HUES48 (cell line): Measurements from ENCODE around the gene PRKRIP1.
"Not testable (repeated sequence)": the region's sequence is repeated elsewhere in the genome, so short reads cannot be mapped to it uniquely, and the experiment has no call there.

Source experiments
- H3K27ac ChIP-seq: one replicate; pipeline ENCODE4 v1.7.0; 2013; ENCODE audit warnings: low read depth, low read length, inconsistent platforms
- H3K27me3 ChIP-seq: 2 replicates; pipeline ENCODE4 v1.6.1; 2013; ENCODE audit warnings: mild to moderate bottlenecking, low read length; ENCODE audit not compliant: control insufficient read depth, insufficient read depth
- H3K36me3 ChIP-seq: 2 replicates; pipeline ENCODE4 v1.6.1; 2013; ENCODE audit warnings: low read length; ENCODE audit not compliant: control insufficient read depth, insufficient read depth
- H3K4me1 ChIP-seq: 2 replicates; pipeline ENCODE4 v1.6.1; 2013; ENCODE audit warnings: mild to moderate bottlenecking, low read length; ENCODE audit not compliant: control insufficient read depth, insufficient read depth
- H3K4me3 ChIP-seq: 2 replicates; pipeline ENCODE4 v1.5.1; 2013; ENCODE audit warnings: mild to moderate bottlenecking, low read depth, low read length
- H3K9ac ChIP-seq: 2 replicates; pipeline ENCODE4 v1.6.1; 2013; ENCODE audit warnings: mild to moderate bottlenecking, low read depth, low read length, moderate library complexity
- H3K9me3 ChIP-seq: 2 replicates; pipeline ENCODE4 v1.6.1; 2013; ENCODE audit warnings: low read length; ENCODE audit not compliant: control insufficient read depth, insufficient read depth

The PRKRIP1 gene

GRCh38 chr7:102471791-102472125 is 75.6 kb downstream of the PRKRIP1 start:
- Histone ChIP-seq H3K9me3 (no peaks in the 10 kb centered on the region), H3K4me1 (no peaks in the 10 kb centered on the region), H3K9ac (no peak overlapping the region), H3K27me3 (no peaks in the 10 kb centered on the region), H3K4me3 (no peak overlapping the region), H3K36me3 (peaks cover 48% of the 10 kb centered on the region), H3K27ac (no peak overlapping the region)

DNA sequence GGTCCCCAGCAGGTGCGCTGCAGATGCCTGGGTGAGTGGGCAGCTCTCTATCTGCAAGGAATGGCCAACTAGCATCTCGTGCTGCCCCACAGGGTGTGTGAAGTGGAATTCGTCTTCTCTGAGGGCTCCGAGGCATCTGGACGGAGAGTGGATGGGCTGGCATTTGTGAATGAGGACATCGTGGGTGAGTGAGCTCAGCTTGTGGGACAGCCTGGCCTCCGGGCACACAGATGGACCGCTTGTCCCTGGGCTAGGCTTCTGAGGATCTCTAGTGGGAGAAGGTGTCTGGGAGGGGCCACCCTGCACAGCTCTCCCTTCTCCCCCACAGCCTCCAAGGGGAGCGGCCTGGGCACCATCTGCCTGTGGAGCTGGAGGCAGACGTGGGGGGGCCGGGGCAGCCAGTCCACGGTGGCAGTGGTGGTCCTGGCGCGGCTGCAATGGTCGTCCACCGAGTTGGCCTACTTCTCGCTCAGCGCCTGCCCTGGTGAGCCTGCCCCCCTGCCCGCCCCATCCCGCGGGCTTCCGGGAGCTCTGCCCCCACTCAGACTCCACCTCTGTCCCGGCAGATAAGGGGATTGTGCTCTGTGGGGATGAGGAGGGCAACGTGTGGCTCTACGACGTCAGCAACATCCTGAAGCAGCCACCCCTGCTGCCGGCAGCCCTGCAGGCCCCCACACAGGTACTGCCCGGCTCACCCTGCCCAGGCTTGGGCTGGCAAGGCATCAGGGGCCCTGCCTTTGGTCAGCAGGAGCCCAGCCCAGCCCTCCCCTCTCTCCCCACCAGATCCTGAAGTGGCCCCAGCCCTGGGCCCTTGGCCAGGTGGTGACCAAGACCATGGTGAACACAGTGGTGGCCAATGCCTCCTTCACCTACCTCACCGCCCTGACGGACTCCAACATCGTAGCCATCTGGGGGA is 76.2 kb downstream of the PRKRIP1 start:
- Histone ChIP-seq H3K36me3 (peaks cover 48% of the 10 kb centered on the region), H3K9me3 (no peaks in the 10 kb centered on the region), H3K9ac (no peak overlapping the region), H3K27ac (no peak overlapping the region), H3K4me3 (no peak overlapping the region), H3K4me1 (no peaks in the 10 kb centered on the region), H3K27me3 (no peaks in the 10 kb centered on the region)

DNA sequence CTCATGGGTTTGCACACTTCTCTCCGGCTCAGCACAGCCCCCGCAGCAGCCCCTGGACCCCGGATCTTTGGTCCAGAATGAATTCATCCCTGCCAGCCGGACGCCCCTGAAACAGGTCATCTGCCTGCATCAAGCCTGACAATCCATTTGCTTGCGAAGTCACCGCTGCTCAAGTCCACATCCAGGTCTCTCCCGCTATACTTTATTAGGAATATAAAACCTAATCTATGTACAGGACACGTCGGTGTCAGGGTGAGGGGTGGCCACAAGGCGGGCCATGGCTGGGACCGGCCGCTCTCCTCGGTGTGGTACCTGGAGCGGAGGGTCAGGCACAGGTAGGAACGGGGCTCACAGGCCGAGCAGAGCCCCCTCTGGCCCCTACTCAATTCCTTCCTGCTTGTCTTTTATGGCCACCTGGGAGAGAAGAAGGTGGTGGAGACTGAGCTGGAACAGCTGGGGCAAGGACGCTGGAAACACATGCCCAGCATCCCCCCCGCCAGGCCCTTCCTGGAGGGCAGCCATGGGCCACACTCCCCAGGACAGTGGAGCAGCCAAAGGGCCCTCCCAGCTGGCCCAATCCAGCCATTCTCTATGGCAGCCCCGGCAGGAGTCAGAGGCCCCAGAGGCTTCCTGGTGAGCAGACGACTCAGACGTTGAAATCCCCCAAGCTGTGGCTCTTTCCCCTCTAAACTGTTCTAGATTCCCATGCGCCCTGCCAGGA is 77.3 kb downstream of the PRKRIP1 start:
- Histone ChIP-seq H3K4me3 (no peak overlapping the region), H3K27ac (no peak overlapping the region), H3K9ac (no peak overlapping the region)

GRCh38 chr7:102474116-102474515 is 78.0 kb downstream of the PRKRIP1 start:
- not testable (repeated sequence) for H3K9me3 ChIP-seq, H3K27me3 ChIP-seq, H3K4me1 ChIP-seq, H3K27ac ChIP-seq, H3K4me3 ChIP-seq, H3K9ac ChIP-seq
- peaks cover 34% of the 10 kb centered on the region for H3K36me3 ChIP-seq

More for the DNA sequence above, 77.3 kb downstream of the PRKRIP1 start:
- Histone ChIP-seq H3K9me3 (no peaks in the 10 kb centered on the region), H3K4me1 (no peaks in the 10 kb centered on the region), H3K27me3 (no peaks in the 10 kb centered on the region), H3K36me3 (peaks cover 38% of the 10 kb centered on the region)

DNA sequence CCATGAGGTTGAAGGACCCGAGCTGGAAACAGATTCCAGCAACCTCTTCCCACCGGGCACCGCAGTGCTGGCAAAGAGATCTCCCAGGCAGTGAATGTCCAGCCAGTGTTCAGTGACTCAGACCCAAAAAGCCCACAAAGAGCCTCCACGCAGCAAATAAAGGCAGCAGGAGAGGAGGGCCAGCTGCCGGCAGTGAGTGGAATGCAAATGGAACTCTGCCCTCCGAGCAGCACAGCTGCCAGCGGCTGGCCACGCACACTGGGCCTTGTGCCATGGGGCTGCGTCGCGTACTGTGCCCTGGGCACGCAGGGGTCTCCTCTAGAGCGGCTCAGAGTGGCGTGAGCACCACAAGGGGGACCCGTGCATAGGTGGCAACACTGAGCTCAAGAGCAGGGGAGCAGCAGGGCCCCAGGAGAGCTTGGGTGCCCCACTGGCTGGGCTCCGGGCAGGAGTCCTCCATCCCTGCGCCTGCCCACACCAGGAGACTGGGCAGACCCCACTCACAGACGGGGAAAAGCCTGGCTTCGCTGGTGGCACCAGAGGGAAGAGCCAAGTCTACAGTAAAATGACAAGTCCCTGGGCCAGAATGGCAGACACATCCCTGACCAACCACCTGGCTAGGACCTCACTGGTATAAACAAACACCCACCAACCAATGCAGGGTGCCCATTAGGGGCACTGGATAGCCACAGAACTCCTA is 78.7 kb downstream of the PRKRIP1 start:
- H3K36me3 ChIP-seq = peaks cover 26% of the 10 kb centered on the region
- not testable (repeated sequence) for H3K4me1 ChIP-seq, H3K27ac ChIP-seq, H3K27me3 ChIP-seq, H3K9ac ChIP-seq, H3K9me3 ChIP-seq, H3K4me3 ChIP-seq
